B cell (primary cell): ENCODE measurements around the gene RGS10. TPM values are rescaled to one million over a fixed set of nuclear protein-coding genes. Genes with fewer than 3 reads are reported as not detected.

Experiments used
- ATAC-seq: fragments of 200-7000 bp; cut with Tn5 transposase; one replicate; pipeline ENCODE4 v1.10.0; 2021; ENCODE audit warnings: low read depth, mild to moderate bottlenecking, moderate number of reproducible peaks, moderate library complexity
- CTCF ChIA-PET: fragments of 350-600 bp; sonication (Branson Sonifier 250); formaldehyde crosslinking; loops from one replicate; lab custom pipeline; 2021; ENCODE audit warnings: antibody characterized with exemption, inconsistent platforms; lab: Charles Lee
- POLR2A ChIA-PET: fragments of 350-600 bp; sonication (Branson Sonifier 250); formaldehyde crosslinking; loops from one replicate; lab custom pipeline; 2021; ENCODE audit warnings: antibody characterized with exemption; lab: Charles Lee
- DNase-seq: peaks from one replicate; pipeline ENCODE4 v3.0.0; 2013
- H2AFZ ChIP-seq: 2 replicates; pipeline ENCODE4 v1.6.1; 2012; ENCODE audit warnings: mild to moderate bottlenecking, low read depth, low read length; ENCODE audit not compliant: insufficient read depth, poor library complexity, severe bottlenecking
- H3K27ac ChIP-seq, 2 donors: 1 replicate in 1 of 2; 2 replicates in 1 of 2; pipeline ENCODE4 v1.5.1; 2012 to 2013; ENCODE audit warnings: low read length in 2 of 2, mild to moderate bottlenecking in 2 of 2, moderate library complexity in 1 of 2
- H3K27me3 ChIP-seq, 4 experiments: fragments of 200-600 bp in 1 of 4; sonication (generic) in 1 of 4; replicated peaks in 1 of 4; 1 replicate in 2 of 4; 2 replicates in 2 of 4; pipeline versions ENCODE4 v1.6.1 to v1.7.0; 2013 to 2016; ENCODE audit warnings: low read length in 3 of 4, mild to moderate bottlenecking in 2 of 4, mixed read lengths in 1 of 4, moderate library complexity in 1 of 4; ENCODE audit not compliant: insufficient read depth in 4 of 4, control insufficient read depth in 3 of 4; ENCODE audit errors: control extremely low read depth in 1 of 4
- H3K36me3 ChIP-seq, 2 experiments: replicated peaks in 1 of 2; 1 replicate in 1 of 2; 2 replicates in 1 of 2; pipeline versions ENCODE4 v1.6.1 to v1.7.1; 2013; ENCODE audit warnings: low read length in 1 of 2; ENCODE audit not compliant: insufficient read depth in 2 of 2, control insufficient read depth in 1 of 2; ENCODE audit errors: control extremely low read depth in 1 of 2, extremely low read depth in 1 of 2
- H3K4me1 ChIP-seq, 2 donors: fragments of 200-600 bp in 1 of 2; sonication (generic) in 1 of 2; 1 replicate in 1 of 2; 2 replicates in 1 of 2; pipeline versions ENCODE4 v1.5.1 to v1.6.1; 2013 to 2017; ENCODE audit warnings: low read length in 2 of 2; ENCODE audit not compliant: control insufficient read depth in 2 of 2, insufficient read depth in 2 of 2
- H3K4me2 ChIP-seq: replicated peaks from 2 replicates; pipeline ENCODE3; 2012; ENCODE audit warnings: mild to moderate bottlenecking, low read depth, low read length; ENCODE audit not compliant: poor library complexity, severe bottlenecking
- H3K4me3 ChIP-seq, 5 experiments: fragments of 200-600 bp in 1 of 5; sonication (generic) in 1 of 5; 1 replicate in 3 of 5; 2 replicates in 2 of 5; pipeline versions ENCODE4 v1.5.1 to v1.7.0; 2011 to 2016; ENCODE audit warnings: low read length in 4 of 5, mild to moderate bottlenecking in 4 of 5, low read depth in 2 of 5, control low read depth in 1 of 5, moderate library complexity in 1 of 5; ENCODE audit not compliant: insufficient read depth in 1 of 5; ENCODE audit errors: control extremely low read depth in 1 of 5, extremely low read depth in 1 of 5
- H3K79me2 ChIP-seq: fragments of 200-600 bp; sonication (generic); one replicate; pipeline ENCODE4 v1.6.0; 2016; ENCODE audit warnings: low read length; ENCODE audit not compliant: control insufficient read depth, insufficient read depth
- H3K9ac ChIP-seq: fragments of 200-600 bp; sonication (generic); 2 replicates; pipeline ENCODE4 v1.6.1; 2017; ENCODE audit warnings: mild to moderate bottlenecking, low read length, moderate library complexity
- H3K9me3 ChIP-seq, 3 donors: one replicate each; pipeline versions ENCODE4 v1.6.1 to v1.7.1; 2013; ENCODE audit warnings: low read length in 2 of 3; ENCODE audit not compliant: control insufficient read depth in 2 of 3, insufficient read depth in 1 of 3; ENCODE audit errors: control extremely low read depth in 1 of 3
- H4K20me1 ChIP-seq: 2 replicates; pipeline ENCODE4 v1.6.0; 2012; ENCODE audit warnings: mild to moderate bottlenecking, low read length; ENCODE audit not compliant: insufficient read depth, control insufficient read depth, poor library complexity, severe bottlenecking
- H3K27ac Mint-ChIP-seq: one replicate; pipeline ENCODE4 v1.8.0; 2021; ENCODE audit warnings: mixed read lengths
- H3K27me3 Mint-ChIP-seq: one replicate; pipeline ENCODE4 v1.8.0; 2021; ENCODE audit warnings: mixed read lengths
- H3K4me1 Mint-ChIP-seq: one replicate; pipeline ENCODE4 v1.8.0; 2021; ENCODE audit warnings: mixed read lengths
- H3K4me3 Mint-ChIP-seq: one replicate; pipeline ENCODE4 v1.8.0; 2021; ENCODE audit warnings: mixed read lengths
- H3K9me3 Mint-ChIP-seq: one replicate; pipeline ENCODE4 v1.8.0; 2022; ENCODE audit warnings: mixed read lengths; ENCODE audit not compliant: insufficient read depth
- EZH2 ChIP-seq: IDR thresholded peaks from 2 replicates; pipeline ENCODE4 v1.6.1; 2012; ENCODE audit warnings: borderline replicate concordance, low read depth, mild to moderate bottlenecking, moderate library complexity, low read length; ENCODE audit not compliant: insufficient read depth, poor library complexity, severe bottlenecking
- WGBS: methylation state at CpG from one replicate; pipeline ENCODE4 v1.1.5; 2013; ENCODE audit warnings: missing lambda C conversion rate; ENCODE audit not compliant: insufficient coverage; 5-methylcytosine and 5-hydroxymethylcytosine counted together
- intact Hi-C: fragments of 100-400 bp; cut with micrococcal nuclease; formaldehyde crosslinking; loops from one replicate; pipeline ENCODE4 v1.10.0; 2022
- polyA plus RNA-seq: library from polyadenylated mRNA; depleted of rRNA; stranded (reverse); fragments of >200 nt; gene quantifications from 2 replicates; pipeline ENCODE4 v1.2.3, GENCODE V29; 2012
- total RNA-seq, 2 donors: library from RNA; stranded (reverse); fragments of 120-200 nt in 1 of 2; gene quantifications; 1 replicate in 1 of 2; 2 replicates in 1 of 2; pipeline versions ENCODE4 v1.2.3 to v1.2.4, GENCODE V29; 2013 to 2022
- TF ChIP-seq, protein P1 (sequence below): fragments of 200-600 bp; IDR thresholded peaks from one replicate; pipeline ENCODE4 v1.8.0; 2022; ENCODE audit warnings: antibody characterized with exemption, mild to moderate bottlenecking

RGS10 gene
- total and polyA plus RNA-seq, 2 donors (not counting 1 experiment from before 2014, with no cell fraction given) = 10.9 to 20.3 TPM

- TF ChIP-seq EZH2 = no peak
- TF ChIP-seq, protein P1, sequence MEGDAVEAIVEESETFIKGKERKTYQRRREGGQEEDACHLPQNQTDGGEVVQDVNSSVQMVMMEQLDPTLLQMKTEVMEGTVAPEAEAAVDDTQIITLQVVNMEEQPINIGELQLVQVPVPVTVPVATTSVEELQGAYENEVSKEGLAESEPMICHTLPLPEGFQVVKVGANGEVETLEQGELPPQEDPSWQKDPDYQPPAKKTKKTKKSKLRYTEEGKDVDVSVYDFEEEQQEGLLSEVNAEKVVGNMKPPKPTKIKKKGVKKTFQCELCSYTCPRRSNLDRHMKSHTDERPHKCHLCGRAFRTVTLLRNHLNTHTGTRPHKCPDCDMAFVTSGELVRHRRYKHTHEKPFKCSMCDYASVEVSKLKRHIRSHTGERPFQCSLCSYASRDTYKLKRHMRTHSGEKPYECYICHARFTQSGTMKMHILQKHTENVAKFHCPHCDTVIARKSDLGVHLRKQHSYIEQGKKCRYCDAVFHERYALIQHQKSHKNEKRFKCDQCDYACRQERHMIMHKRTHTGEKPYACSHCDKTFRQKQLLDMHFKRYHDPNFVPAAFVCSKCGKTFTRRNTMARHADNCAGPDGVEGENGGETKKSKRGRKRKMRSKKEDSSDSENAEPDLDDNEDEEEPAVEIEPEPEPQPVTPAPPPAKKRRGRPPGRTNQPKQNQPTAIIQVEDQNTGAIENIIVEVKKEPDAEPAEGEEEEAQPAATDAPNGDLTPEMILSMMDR = no peak
- no peak overlapping the region for H3K27ac ChIP-seq
- H2AFZ ChIP-seq = no peak overlapping the region
- H3K9me3 ChIP-seq = peaks cover 2 to 20% (median 3%) of the 10 kb centered on the region in 3 donors
- H3K36me3 ChIP-seq = no peaks in the 10 kb centered on the region
- Mint-ChIP-seq H3K27me3 (peaks cover 2% of the 10 kb centered on the region), H3K4me1 (peaks cover 19% of the 10 kb centered on the region), H3K27ac (no peak overlapping the region), H3K9me3 (peaks cover 6% of the 10 kb centered on the region), H3K4me3 (no peak overlapping the region)
- H3K4me3 ChIP-seq = no peak overlapping the region
- H3K9ac ChIP-seq = no peak overlapping the region
- no peak overlapping the region for H3K4me2 ChIP-seq
- ATAC-seq = no peak
- H4K20me1 ChIP-seq = no peaks in the 10 kb centered on the region
- CTCF ChIA-PET = no interaction called here
- H3K4me1 ChIP-seq = peaks cover 0 to 9% of the 10 kb centered on the region in 2 donors
- no peaks in the 10 kb centered on the region for H3K79me2 ChIP-seq
- H3K27me3 ChIP-seq = peaks cover 0 to 3% (median 1%) of the 10 kb centered on the region in 4 experiments
- 82% methylated on average over 3 of the region's 7 CpGs for WGBS
- POLR2A ChIA-PET = no interaction called here
- intact Hi-C loops = no loop called here
- DNase-seq = no peak
These were observed 72.7 kb downstream of the RGS10 start for GRCh38 chr10:119469846-119470245.

GRCh38 chr10:119469325-119469707 is 73.2 kb downstream of the RGS10 start:
- Histone ChIP-seq H3K27ac (no peak overlapping the region), H3K4me3 (no peak overlapping the region), H3K27me3 (peaks cover 0 to 3% (median 1%) of the 10 kb centered on the region in 4 experiments), H3K36me3 (no peaks in the 10 kb centered on the region), H3K9ac (no peak overlapping the region), H3K9me3 (peaks cover 2 to 20% (median 3%) of the 10 kb centered on the region in 3 donors), H3K79me2 (no peaks in the 10 kb centered on the region), H4K20me1 (no peaks in the 10 kb centered on the region), H2AFZ (no peak overlapping the region), H3K4me2 (no peak overlapping the region), H3K4me1 (peaks cover 0 to 9% of the 10 kb centered on the region in 2 donors)
- peaks cover 2% of the 10 kb centered on the region for H3K27me3 Mint-ChIP-seq
- H3K27ac Mint-ChIP-seq = no peak overlapping the region
- no peak for TF ChIP-seq EZH2
- TF ChIP-seq, protein P1 = no peak
- peaks cover 6% of the 10 kb centered on the region for H3K9me3 Mint-ChIP-seq
- ChIA-PET POLR2A (no interaction called here), CTCF (no interaction called here)
- H3K4me1 Mint-ChIP-seq = peaks cover 19% of the 10 kb centered on the region
- WGBS = 99% methylated on average over 8 of the region's 8 CpGs
- ATAC-seq (no peak), DNase-seq (no peak)
- no peak overlapping the region for H3K4me3 Mint-ChIP-seq
- intact Hi-C loops = no loop called here
